H9 (cell line): ENCODE data around the gene RAB39A. TPM values are rescaled to one million over a fixed set of nuclear protein-coding genes. Genes with fewer than 3 reads are reported as not detected.

Experiments used
- DNase-seq: peaks from one replicate; pipeline ENCODE4 v3.0.0-alpha.2; 2017
- H2AFZ ChIP-seq: one replicate; pipeline ENCODE4 v1.6.1; 2013; ENCODE audit warnings: mild to moderate bottlenecking, low read length, control low read depth, moderate library complexity
- H2AK5ac ChIP-seq: 2 replicates; pipeline ENCODE4 v1.6.1; 2013; ENCODE audit warnings: low read length, control low read depth, mixed read lengths; ENCODE audit not compliant: insufficient read length
- H2BK120ac ChIP-seq: one replicate; pipeline ENCODE4 v1.6.1; 2013; ENCODE audit warnings: low read depth, mild to moderate bottlenecking, low read length, control low read depth, inconsistent platforms; ENCODE audit not compliant: poor library complexity, severe bottlenecking
- H2BK12ac ChIP-seq: 2 replicates; pipeline ENCODE4 v1.6.1; 2013; ENCODE audit warnings: low read length, control low read depth, mixed read lengths, low read depth; ENCODE audit not compliant: insufficient read length
- H2BK15ac ChIP-seq: 2 replicates; pipeline ENCODE4 v1.6.1; 2013; ENCODE audit warnings: low read depth, low read length, control low read depth
- H2BK20ac ChIP-seq: one replicate; pipeline ENCODE4 v1.6.1; 2013; ENCODE audit warnings: low read depth, mild to moderate bottlenecking, low read length, control low read depth, inconsistent platforms; ENCODE audit not compliant: poor library complexity, severe bottlenecking
- H2BK5ac ChIP-seq: 2 replicates; pipeline ENCODE4 v1.6.1; 2013; ENCODE audit warnings: low read length, control low read depth, mixed read lengths; ENCODE audit not compliant: insufficient read length
- H3K14ac ChIP-seq: 2 replicates; pipeline ENCODE4 v1.6.1; 2013; ENCODE audit warnings: low read length, control low read depth; ENCODE audit not compliant: insufficient read depth
- H3K18ac ChIP-seq: 2 replicates; pipeline ENCODE4 v1.6.1; 2013; ENCODE audit warnings: low read depth, mild to moderate bottlenecking, mixed read lengths, low read length, control low read depth; ENCODE audit not compliant: insufficient read length
- H3K23ac ChIP-seq: 2 replicates; pipeline ENCODE4 v1.6.1; 2013; ENCODE audit warnings: low read length, control low read depth, mixed read lengths, low read depth; ENCODE audit not compliant: insufficient read length
- H3K23me2 ChIP-seq: 2 replicates; pipeline ENCODE4 v1.6.1; 2013; ENCODE audit warnings: low read depth, mild to moderate bottlenecking, mixed read lengths, low read length, control low read depth; ENCODE audit not compliant: insufficient read length, poor library complexity, severe bottlenecking
- H3K27ac ChIP-seq: 2 replicates; pipeline ENCODE4 v1.5.1; 2013; ENCODE audit warnings: low read length, control low read depth, mixed read lengths, low read depth; ENCODE audit not compliant: insufficient read length
- H3K27me3 ChIP-seq: 2 replicates; pipeline ENCODE4 v1.6.1; 2013; ENCODE audit warnings: low read length, control low read depth, inconsistent platforms; ENCODE audit not compliant: insufficient read depth
- H3K4ac ChIP-seq: 2 replicates; pipeline ENCODE4 v1.6.1; 2013; ENCODE audit warnings: low read depth, mild to moderate bottlenecking, control low read depth, inconsistent platforms, low read length, moderate library complexity
- H3K4me1 ChIP-seq: 2 replicates; pipeline ENCODE4 v1.6.1; 2013; ENCODE audit warnings: low read length, control low read depth, inconsistent platforms; ENCODE audit not compliant: insufficient read depth
- H3K4me2 ChIP-seq: 2 replicates; pipeline ENCODE4 v1.6.1; 2013; ENCODE audit warnings: low read length, control low read depth, mixed read lengths; ENCODE audit not compliant: insufficient read length, insufficient read depth
- H3K56ac ChIP-seq: 2 replicates; pipeline ENCODE4 v1.6.1; 2013; ENCODE audit warnings: low read depth, mild to moderate bottlenecking, mixed read lengths, low read length, control low read depth; ENCODE audit not compliant: insufficient read length
- H3K79me1 ChIP-seq: 2 replicates; pipeline ENCODE4 v1.6.1; 2013; ENCODE audit warnings: low read depth, mild to moderate bottlenecking, moderate library complexity, low read length, control low read depth, inconsistent platforms; ENCODE audit not compliant: insufficient read depth, poor library complexity, severe bottlenecking
- H3K79me2 ChIP-seq: 2 replicates; pipeline ENCODE4 v1.6.1; 2013; ENCODE audit warnings: low read length, control low read depth, inconsistent platforms; ENCODE audit not compliant: insufficient read depth
- H3K9ac ChIP-seq: 2 replicates; pipeline ENCODE4 v1.6.1; 2013; ENCODE audit warnings: low read length, control low read depth, mixed read lengths; ENCODE audit not compliant: insufficient read length; ENCODE audit errors: extremely low read depth
- H3K9me3 ChIP-seq: one replicate; pipeline ENCODE4 v1.6.1; 2013; ENCODE audit warnings: low read depth, low read length, inconsistent platforms; ENCODE audit not compliant: control insufficient read depth
- H3T11ph ChIP-seq: one replicate; pipeline ENCODE4 v1.6.1; 2013; ENCODE audit warnings: mild to moderate bottlenecking, low read length, control low read depth, inconsistent platforms
- H4K20me1 ChIP-seq: one replicate; pipeline ENCODE4 v1.6.1; 2013; ENCODE audit not compliant: control insufficient read depth, insufficient read length, insufficient read depth
- H4K5ac ChIP-seq: 2 replicates; pipeline ENCODE4 v1.6.1; 2013; ENCODE audit warnings: low read depth, mild to moderate bottlenecking, mixed read lengths, low read length, control low read depth; ENCODE audit not compliant: insufficient read length
- H4K8ac ChIP-seq: replicated peaks from 2 replicates; pipeline ENCODE4 v1.6.1; 2013; ENCODE audit warnings: low read length, control low read depth, mixed read lengths, low read depth; ENCODE audit not compliant: insufficient read length
- H4K91ac ChIP-seq: 2 replicates; pipeline ENCODE4 v1.6.1; 2013; ENCODE audit warnings: low read depth, mild to moderate bottlenecking, moderate library complexity, mixed read lengths, low read length, control low read depth; ENCODE audit not compliant: insufficient read length
- H3K27ac Mint-ChIP-seq, 3 experiments: 2 replicates in 2 of 3; 3 replicates in 1 of 3; pipeline ENCODE4 v1.8.0; 2020 to 2021; ENCODE audit warnings: mixed read lengths in 3 of 3, mild to moderate bottlenecking in 1 of 3, moderate library complexity in 1 of 3
- H3K27me3 Mint-ChIP-seq: 2 replicates; pipeline ENCODE4 v1.8.0; 2021; ENCODE audit warnings: low read depth, mild to moderate bottlenecking, moderate library complexity, mixed read lengths
- H3K36me3 Mint-ChIP-seq, 3 experiments: 2 replicates in 2 of 3; 3 replicates in 1 of 3; pipeline ENCODE4 v1.8.0; 2020 to 2021; ENCODE audit warnings: low read depth in 3 of 3, mixed read lengths in 3 of 3; ENCODE audit not compliant: insufficient read depth in 1 of 3
- H3K4me1 Mint-ChIP-seq, 2 experiments: 2 replicates each; pipeline ENCODE4 v1.8.0; 2020; ENCODE audit warnings: mixed read lengths in 2 of 2
- H3K4me3 Mint-ChIP-seq, 2 experiments: 2 replicates in 1 of 2; 3 replicates in 1 of 2; pipeline ENCODE4 v1.8.0; 2020 to 2021; ENCODE audit warnings: mild to moderate bottlenecking in 2 of 2, mixed read lengths in 2 of 2, moderate library complexity in 1 of 2
- H3K9me3 Mint-ChIP-seq, 2 experiments: 2 replicates in 1 of 2; 3 replicates in 1 of 2; pipeline ENCODE4 v1.8.0; 2020; ENCODE audit warnings: mild to moderate bottlenecking in 2 of 2, mixed read lengths in 2 of 2, moderate library complexity in 1 of 2
- CTCF ChIP-seq: fragments of 200-600 bp; sonication (generic); conservative IDR thresholded peaks from 3 replicates; pipeline ENCODE4 v1.8.0; 2021; ENCODE audit warnings: antibody characterized with exemption, mild to moderate bottlenecking
- WGBS: extraction: QIAGEN DNeasy Blood & Tissue Kit; methylation state at CpG from one replicate; pipeline ENCODE4 v1.1.7; 2013; ENCODE audit warnings: missing lambda C conversion rate, low lambda C conversion rate, mixed read lengths; ENCODE audit not compliant: insufficient read length; ENCODE audit errors: extremely low coverage; 5-methylcytosine and 5-hydroxymethylcytosine counted together
- long read RNA-seq: library from polyadenylated mRNA; unstranded; transcript quantifications from one replicate; pipeline ENCODE4 v2.0.0, GENCODE V29; 2020
- total RNA-seq: library from RNA; stranded (reverse); gene quantifications from 2 replicates; pipeline ENCODE4 v1.2.1, GENCODE V29; 2021

Gene RAB39A
- 9.2 and 9.7 TPM in 2 replicates for total RNA-seq
- long read RNA-seq, transcript RAB39A-201 (2 exons, 1,830 nt), result major isoform, 13 of 18 reads
- long read RNA-seq, partial matches to known transcripts, result 0 of 18 reads
- long read RNA-seq, other reads (novel, unspliced or antisense), result 5 of 18 reads

GRCh38 chr11:107928046-107928766 is at the start of gene RAB39A:
Gene RAB39A, plus strand, starts transcription at chr11:107928448. Its CDS starts 121 bp downstream, at chr11:107928569.
- Histone ChIP-seq H3K9me3 (no peaks in the 10 kb centered on the region), H4K20me1 (no peaks in the 10 kb centered on the region), H3K9ac (peak within 1 kb of the TSS; percentile 79), H3T11ph (no peak within 1 kb of the TSS), H3K23ac (peak within 1 kb of the TSS; percentile 74), H2BK120ac (no peak within 1 kb of the TSS), H4K5ac (no peak within 1 kb of the TSS), H3K14ac (peak within 1 kb of the TSS; percentile 86), H2AK5ac (no peak within 1 kb of the TSS), H4K91ac (no peak within 1 kb of the TSS), H3K27ac (no peak within 1 kb of the TSS), H2AFZ (peak within 1 kb of the TSS; percentile 74), H2BK20ac (no peak within 1 kb of the TSS), H2BK12ac (no peak within 1 kb of the TSS), H3K27me3 (no peaks in the 10 kb centered on the region), H3K4ac (no peak within 1 kb of the TSS; the same call in 1 of the 2 replicates), H3K23me2 (peaks cover 5% of the 10 kb centered on the region), H3K56ac (no peak within 1 kb of the TSS), H2BK15ac (no peak within 1 kb of the TSS), H3K18ac (peak within 1 kb of the TSS; percentile 88), H4K8ac (no peak within 1 kb of the TSS), H3K79me1 (no peaks in the 10 kb centered on the region), H2BK5ac (no peak within 1 kb of the TSS), H3K79me2 (peaks cover 3% of the 10 kb centered on the region; the same call in 1 of the 2 replicates), H3K4me2 (peak within 1 kb of the TSS; percentile 99), H3K4me1 (no peaks in the 10 kb centered on the region; the same call in 1 of the 2 replicates)
- TF ChIP-seq CTCF, result no peak
- DNase-seq, result peak; percentile 99
- H3K27ac Mint-ChIP-seq, result peak within 1 kb of the TSS; percentile 78 to 98 (median 85); a peak in 6 of 7 replicates
- no peaks in the 10 kb centered on the region for H3K9me3 Mint-ChIP-seq
- H3K36me3 Mint-ChIP-seq, result no peaks in the 10 kb centered on the region
- peak within 1 kb of the TSS; percentile 93 to 98 for H3K4me3 Mint-ChIP-seq
- peaks cover 5% of the 10 kb centered on the region for H3K27me3 Mint-ChIP-seq
- WGBS, result no CpG with 5 or more reads among the region's 61 CpGs
- H3K4me1 Mint-ChIP-seq, result peaks cover 9 to 13% of the 10 kb centered on the region in 2 experiments
